GM21526 (cell line): ENCODE data around the gene NNMT.

Experiments
- ATAC-seq: cut with Tn5 transposase; IDR thresholded peaks from one replicate; pipeline ENCODE4 v1.9.1; 2021; ENCODE audit warnings: moderate library complexity; ENCODE audit not compliant: unreplicated experiment, low FRiP score

The NNMT gene

GRCh38 chr11:114343020-114343419, 46.8 kb downstream of the NNMT start:
- ATAC-seq, result no peak

- no peak for ATAC-seq
Measured at GRCh38 chr11:114343493-114343892, 47.3 kb downstream of the NNMT start.

- no peak for ATAC-seq
Measured at GRCh38 chr11:114344494-114344893, 48.3 kb downstream of the NNMT start.

DNA sequence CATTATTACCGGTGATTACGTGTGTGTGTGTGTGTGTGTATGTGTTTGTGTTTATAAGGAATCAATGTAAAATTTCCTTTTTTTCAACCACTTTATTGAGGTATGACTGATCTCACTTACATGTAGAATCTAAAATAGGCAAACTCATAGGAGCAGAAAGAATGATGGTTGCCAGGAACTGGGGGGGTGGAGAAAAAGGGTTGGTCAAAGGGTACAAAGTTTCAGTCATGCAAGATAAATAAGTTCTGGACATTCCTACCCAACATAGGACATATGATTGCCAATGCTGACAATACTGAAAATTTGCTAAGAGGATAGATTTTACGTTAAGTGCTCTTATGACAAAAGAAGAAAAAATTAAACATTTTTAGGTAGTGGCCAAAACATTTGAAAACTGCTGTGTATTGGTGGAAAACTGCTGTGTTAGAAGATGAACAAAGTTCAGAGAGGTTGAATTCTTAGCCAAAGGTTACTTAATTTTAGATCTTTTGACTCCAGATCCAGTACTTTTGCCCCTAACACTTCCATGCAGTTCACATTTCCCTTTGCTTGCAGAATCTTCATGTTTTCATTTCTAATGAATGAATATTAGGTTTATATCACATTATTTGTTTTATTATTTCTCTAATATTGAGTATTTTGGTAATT, 49.5 kb downstream of the NNMT start:
- no peak for ATAC-seq

DNA sequence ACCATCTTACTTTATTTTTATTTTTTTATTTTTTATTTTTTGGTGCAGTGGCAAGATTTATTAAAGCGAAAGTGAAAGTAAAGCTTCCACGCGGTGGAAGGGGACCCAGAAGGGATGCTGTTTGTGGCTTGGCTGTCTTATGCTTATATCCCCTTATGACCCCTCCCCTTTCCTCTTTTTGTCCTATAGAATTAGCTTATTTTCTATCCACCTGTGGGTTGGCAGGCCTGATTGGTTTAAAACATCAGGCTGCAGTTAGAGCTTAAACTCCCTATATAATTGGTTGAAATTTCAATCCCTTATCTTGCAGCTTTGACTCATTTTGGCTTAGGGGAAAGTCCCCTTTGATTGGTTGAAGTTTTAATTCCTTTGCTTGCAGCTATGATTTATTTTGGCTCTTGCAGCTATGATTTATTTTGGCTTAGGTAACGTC, 50.5 kb downstream of the NNMT start:
- ATAC-seq, result no peak

DNA sequence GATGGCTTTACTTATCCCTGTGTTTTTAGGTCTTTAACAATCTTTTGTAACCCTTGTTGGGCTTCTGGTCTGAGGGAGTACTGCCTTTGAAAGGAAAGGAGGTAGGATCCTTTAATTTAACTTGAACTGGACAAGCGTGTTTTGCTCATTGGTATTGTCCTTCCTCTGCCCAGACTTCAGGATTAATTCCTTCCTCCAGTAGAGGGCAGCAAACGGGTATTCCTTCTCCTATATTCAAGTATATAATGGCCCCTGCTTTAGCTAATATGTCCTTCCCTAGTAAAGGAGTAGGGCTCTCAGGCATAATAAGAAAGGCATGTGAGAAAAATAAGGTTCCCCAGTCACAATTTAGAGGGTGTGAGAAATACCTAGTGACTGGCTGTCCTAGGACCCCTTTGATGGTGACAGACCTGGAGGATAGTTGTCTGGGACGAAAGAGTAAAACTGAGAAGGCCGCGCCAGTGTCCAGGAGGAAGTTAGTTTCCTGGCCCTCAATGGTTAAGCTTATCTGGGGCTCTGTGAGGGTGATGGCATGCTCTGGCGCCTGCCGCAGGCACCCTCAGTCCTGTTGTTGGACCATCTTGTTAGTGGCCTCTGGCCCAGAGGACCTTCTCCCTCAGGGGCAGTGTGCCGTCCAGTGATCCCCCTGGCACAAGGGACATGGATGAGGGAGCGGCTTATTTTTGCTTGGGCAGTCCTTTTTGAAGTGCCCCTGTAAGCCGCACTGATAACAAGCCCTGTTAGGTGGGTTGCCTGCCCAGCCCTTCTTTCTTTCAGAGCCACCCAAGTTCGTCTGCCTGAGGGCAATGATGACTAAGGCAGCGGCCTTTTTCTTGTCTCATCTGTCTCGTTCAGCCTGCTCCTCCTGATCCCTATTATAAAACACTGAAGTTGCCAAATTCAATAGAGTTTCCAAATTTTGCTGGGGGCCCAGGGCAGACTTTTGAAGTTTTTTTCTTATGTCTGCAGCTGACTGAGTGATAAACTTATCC, 52.3 kb downstream of the NNMT start:
- ATAC-seq, result no peak

DNA sequence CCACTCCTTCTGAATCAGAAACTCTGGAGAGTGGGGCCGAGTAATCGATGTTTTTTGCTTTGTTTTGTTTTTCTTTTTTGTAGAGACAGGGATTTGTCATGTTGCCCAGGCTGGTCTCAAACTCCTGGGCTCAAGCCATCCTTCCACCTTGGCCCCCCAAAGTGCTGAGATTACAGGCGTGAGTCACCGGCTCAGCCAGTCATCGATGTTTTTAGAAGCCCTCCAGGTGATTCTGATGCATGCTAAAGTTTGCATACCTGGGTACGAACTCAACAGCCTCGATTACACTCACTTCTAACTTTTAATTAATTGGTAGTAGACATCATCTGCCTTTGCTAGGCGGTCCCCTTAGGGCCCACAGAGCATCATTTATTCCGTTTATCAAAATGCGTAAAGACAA, 53.8 kb downstream of the NNMT start:
- no peak for ATAC-seq

DNA sequence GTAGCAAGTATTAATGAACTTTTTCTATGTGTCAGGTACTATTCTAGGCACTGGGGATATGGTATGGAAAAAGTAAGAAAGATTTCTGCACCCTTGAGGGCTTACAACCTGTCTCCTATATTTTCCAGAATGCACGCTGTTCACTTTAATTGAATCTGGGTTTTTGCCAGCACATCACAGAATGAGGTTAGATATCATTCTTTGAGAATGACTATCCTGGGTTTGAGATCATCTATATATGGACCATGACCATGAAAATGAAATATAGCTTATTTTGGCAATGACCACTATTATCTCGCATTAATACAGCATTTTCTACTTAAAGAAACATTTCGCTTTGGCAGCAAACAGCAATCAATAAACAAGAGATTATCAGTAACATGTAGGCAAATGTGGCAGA, 57.2 kb downstream of the NNMT start:
- no peak for ATAC-seq

GRCh38 chr11:114354076-114354475, 57.9 kb downstream of the NNMT start:
- ATAC-seq, result no peak

GRCh38 chr11:114358716-114359115, 62.5 kb downstream of the NNMT start:
- no peak for ATAC-seq

- ATAC-seq, result no peak
Measured at GRCh38 chr11:114359342-114359741, 63.1 kb downstream of the NNMT start.

GRCh38 chr11:114362326-114362725, 66.1 kb downstream of the NNMT start:
- no peak for ATAC-seq

DNA sequence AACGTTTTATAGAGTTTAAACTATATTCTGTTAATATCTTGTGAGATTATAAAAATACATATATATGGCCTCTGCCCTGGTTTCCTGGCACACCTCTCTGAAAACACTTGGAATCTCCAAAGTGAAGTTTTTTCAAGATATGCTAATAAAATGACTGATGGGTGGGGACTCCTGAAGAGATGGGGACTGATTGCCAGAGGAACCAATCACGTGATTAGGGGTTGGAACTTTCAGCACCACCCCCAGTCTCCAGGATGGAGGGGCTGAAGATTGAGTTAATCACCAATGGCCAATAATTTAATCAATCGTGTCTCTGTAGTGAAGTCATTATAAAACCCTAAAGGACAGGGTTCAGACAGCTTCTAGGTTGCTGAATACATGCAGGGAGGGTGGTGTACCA, 66.8 kb downstream of the NNMT start:
- ATAC-seq, result no peak
